GM13976 (cell line): ENCODE measurements around the gene STIL.
A peak's percentile ranks its signal among the peaks of the same experiment; 100 is the strongest.
"Not testable (repeated sequence)": the region's sequence is repeated elsewhere in the genome, so short reads cannot be mapped to it uniquely, and the experiment has no call there.

Experiments
- DNase-seq: peaks from one replicate; pipeline ENCODE4 v3.0.0; 2012; ENCODE audit warnings: low spot score
- CTCF ChIP-seq: IDR thresholded peaks from 2 replicates; pipeline ENCODE4 v1.5.1; 2012; ENCODE audit warnings: borderline replicate concordance, mild to moderate bottlenecking; ENCODE audit not compliant: insufficient read depth; ENCODE audit errors: extremely low read depth, missing control alignments, control extremely low read depth
- in situ Hi-C: fragments of 300-500 bp; cut with MboI; formaldehyde crosslinking; loops from one replicate; pipeline ENCODE4 v1.12.0; 2022; ENCODE audit warnings: low sequenced_read_pairs, mixed read lengths, inconsistent platforms; ENCODE audit not compliant: unreplicated experiment

The STIL gene

GRCh38 chr1:47295579-47295978 is 18.4 kb downstream of the STIL start:
- in situ Hi-C loops, result no loop called here
- no peak for TF ChIP-seq CTCF

GRCh38 chr1:47294863-47295262 is 19.1 kb downstream of the STIL start:
- DNase-seq, in situ Hi-C loops: not testable (repeated sequence)

More at GRCh38 chr1:47295579-47295978, 18.4 kb downstream of the STIL start:
- no peak for DNase-seq

GRCh38 chr1:47288116-47288515 is 25.8 kb downstream of the STIL start:
- DNase-seq, in situ Hi-C loops: not testable (repeated sequence)

GRCh38 chr1:47280142-47280541 is 33.8 kb downstream of the STIL start:
- no peak for DNase-seq
- no peak for TF ChIP-seq CTCF
- in situ Hi-C loops, result no loop called here

GRCh38 chr1:47276850-47277249 is 37.1 kb downstream of the STIL start:
- in situ Hi-C loops, result no loop called here
- no peak for TF ChIP-seq CTCF
- no peak for DNase-seq

- DNase-seq, in situ Hi-C loops: not testable (repeated sequence)
These were observed 38.1 kb downstream of the STIL start for GRCh38 chr1:47275811-47276210.

GRCh38 chr1:47265529-47265928 is 48.4 kb downstream of the STIL start:
- DNase-seq, in situ Hi-C loops: not testable (repeated sequence)

- DNase-seq, result peak; percentile 60
- TF ChIP-seq CTCF, result peak; percentile 24
- in situ Hi-C loops, result no loop called here
These were observed 51.0 kb downstream of the STIL start for GRCh38 chr1:47262787-47263413.

GRCh38 chr1:47257224-47257623 is 56.7 kb downstream of the STIL start:
- DNase-seq, result no peak
- no peak for TF ChIP-seq CTCF
- in situ Hi-C loops, result no loop called here
